ENCODE data around the gene SLC2A11. TPM values are rescaled to one million over a fixed set of nuclear protein-coding genes. Genes with fewer than 3 reads are reported as not detected.
A peak's percentile ranks its signal among the peaks of the same experiment; 100 is the strongest.
"Not testable (repeated sequence)": the region's sequence is repeated elsewhere in the genome, so short reads cannot be mapped to it uniquely, and the experiment has no call there.

The SLC2A11 gene
- total RNA-seq, 5 donors from 2014 or later (not counting 1 experiment from before 2014, with no cell fraction given): 16.2 to 24.2 (median 18.6) TPM

DNA sequence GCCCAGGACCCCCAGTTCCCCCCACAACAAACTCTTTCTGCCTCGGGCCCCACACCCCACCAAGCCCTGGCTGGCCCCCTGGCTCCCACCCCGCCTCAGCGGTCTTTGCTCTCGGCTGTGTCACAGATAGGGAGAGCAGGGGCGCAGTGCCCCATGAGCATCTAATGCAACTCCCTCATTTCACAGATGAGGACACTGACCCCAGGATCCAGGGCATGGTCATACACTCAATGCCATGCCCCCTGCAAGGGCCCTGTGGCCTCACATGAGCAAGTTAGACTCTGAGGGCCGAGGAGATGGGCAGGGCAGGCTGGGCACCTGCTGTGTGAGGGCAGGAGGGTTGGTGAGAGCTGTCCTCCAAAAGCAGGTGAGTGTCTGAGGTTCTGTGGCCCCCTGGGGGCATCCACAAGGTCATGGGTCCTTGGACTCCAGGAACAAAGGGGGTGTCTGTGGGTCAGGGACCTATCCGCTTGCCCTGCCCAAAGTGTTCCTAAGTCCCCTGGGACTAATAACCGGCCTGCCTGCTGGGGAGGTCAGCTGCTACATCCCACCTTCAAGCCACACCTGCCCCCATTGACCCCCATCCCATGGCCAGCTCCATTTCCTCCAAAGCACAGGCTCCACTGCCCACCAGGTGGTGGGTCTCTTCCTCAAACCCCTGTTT is 39.0 kb downstream of the SLC2A11 start:
- ChIA-PET CTCF (interaction anchor here in 1 of 2 donors (0.6 kb wide), 1 partner anchor 38 kb away, joined by 5 read pairs; no protein-coding TSS in a partner anchor), POLR2A (no interaction called here)

DNA sequence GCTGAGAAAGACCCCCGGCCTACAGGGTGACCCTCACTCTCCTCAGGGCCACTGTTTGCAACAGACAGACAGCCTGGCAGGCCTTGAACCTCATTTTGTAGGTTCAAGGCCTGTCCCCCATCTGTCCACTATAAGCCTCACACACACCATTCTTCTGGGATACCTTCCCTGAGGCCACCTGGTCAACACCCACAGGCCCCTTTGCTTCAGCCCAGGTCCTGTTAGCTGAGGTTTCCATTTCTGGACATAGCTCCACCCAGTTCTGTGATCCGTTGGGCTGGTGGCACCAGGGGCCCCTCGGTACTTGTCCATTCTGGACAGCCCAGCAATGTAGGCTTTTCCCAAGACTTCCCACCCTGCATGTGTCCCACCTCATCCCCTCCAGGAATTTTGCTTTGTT is 39.6 kb downstream of the SLC2A11 start:
- Histone ChIP-seq H3K27ac (ENCODE audit: low read length) (no peak overlapping the region), H3K36me3 (ENCODE audit: control insufficient read depth in 2 of 2, extremely low read depth in 1 of 2, insufficient read depth in 1 of 2, low read length in 1 of 2) (peaks cover 3 to 30% of the 10 kb centered on the region in 2 donors), H3K4me1 (ENCODE audit: control insufficient read depth in 1 of 2, extremely low read depth in 1 of 2, insufficient read depth in 2 of 2, low read length in 2 of 2) (peaks cover 4 to 32% of the 10 kb centered on the region in 2 experiments), H3K27me3 (replicated peaks in 1 of 2; ENCODE audit: control insufficient read depth in 2 of 2, extremely low read depth in 1 of 2, insufficient read depth in 2 of 2, low read length in 1 of 2) (no peaks in the 10 kb centered on the region), H3K9me3 (no peaks in the 10 kb centered on the region), H3K4me3 (ENCODE audit: control insufficient read depth in 1 of 2, extremely low read depth in 1 of 2, low read length in 1 of 2) (no peak overlapping the region)
- no peak for DNase-seq
- ChIA-PET CTCF (no interaction called here), POLR2A (no interaction called here)
- Mint-ChIP-seq H3K4me1 (peaks cover 20 to 33% (median 25%) of the 10 kb centered on the region in 3 donors), H3K4me3 (peak overlapping the region; percentile 49 to 91 (median 51)), H3K36me3 (peaks cover 15% of the 10 kb centered on the region), H3K9me3 (peaks cover 3 to 4% (median 3%) of the 10 kb centered on the region in 3 donors), H3K27ac (no peak overlapping the region), H3K27me3 (no peaks in the 10 kb centered on the region)
- ATAC-seq (replicated peaks in 1 of 4): no peak
- WGBS (ENCODE audit: insufficient coverage): 100% methylated on average over 2 of the region's 3 CpGs

More for the DNA sequence above, 39.0 kb downstream of the SLC2A11 start:
- Mint-ChIP-seq H3K4me1 (peaks cover 20 to 33% (median 25%) of the 10 kb centered on the region in 3 donors), H3K36me3 (peaks cover 15% of the 10 kb centered on the region), H3K9me3 (peaks cover 3 to 4% (median 3%) of the 10 kb centered on the region in 3 donors), H3K27me3 (no peaks in the 10 kb centered on the region), H3K4me3 (peak overlapping the region; percentile 49 to 91 (median 51)), H3K27ac (peak overlapping the region in 1 of 2 donors; percentile 28)
- no peak for DNase-seq
- Histone ChIP-seq H3K4me3 (ENCODE audit: control insufficient read depth in 1 of 2, extremely low read depth in 1 of 2, low read length in 1 of 2) (no peak overlapping the region), H3K27ac (ENCODE audit: low read length) (no peak overlapping the region), H3K27me3 (replicated peaks in 1 of 2; ENCODE audit: control insufficient read depth in 2 of 2, extremely low read depth in 1 of 2, insufficient read depth in 2 of 2, low read length in 1 of 2) (no peaks in the 10 kb centered on the region), H3K36me3 (ENCODE audit: control insufficient read depth in 2 of 2, extremely low read depth in 1 of 2, insufficient read depth in 1 of 2, low read length in 1 of 2) (peaks cover 3 to 30% of the 10 kb centered on the region in 2 donors), H3K4me1 (ENCODE audit: control insufficient read depth in 1 of 2, extremely low read depth in 1 of 2, insufficient read depth in 2 of 2, low read length in 2 of 2) (peaks cover 4 to 32% of the 10 kb centered on the region in 2 experiments), H3K9me3 (no peaks in the 10 kb centered on the region)
- 85% methylated on average over 8 of the region's 8 CpGs for WGBS (ENCODE audit: insufficient coverage)
- ATAC-seq (replicated peaks in 1 of 4): no peak

DNA sequence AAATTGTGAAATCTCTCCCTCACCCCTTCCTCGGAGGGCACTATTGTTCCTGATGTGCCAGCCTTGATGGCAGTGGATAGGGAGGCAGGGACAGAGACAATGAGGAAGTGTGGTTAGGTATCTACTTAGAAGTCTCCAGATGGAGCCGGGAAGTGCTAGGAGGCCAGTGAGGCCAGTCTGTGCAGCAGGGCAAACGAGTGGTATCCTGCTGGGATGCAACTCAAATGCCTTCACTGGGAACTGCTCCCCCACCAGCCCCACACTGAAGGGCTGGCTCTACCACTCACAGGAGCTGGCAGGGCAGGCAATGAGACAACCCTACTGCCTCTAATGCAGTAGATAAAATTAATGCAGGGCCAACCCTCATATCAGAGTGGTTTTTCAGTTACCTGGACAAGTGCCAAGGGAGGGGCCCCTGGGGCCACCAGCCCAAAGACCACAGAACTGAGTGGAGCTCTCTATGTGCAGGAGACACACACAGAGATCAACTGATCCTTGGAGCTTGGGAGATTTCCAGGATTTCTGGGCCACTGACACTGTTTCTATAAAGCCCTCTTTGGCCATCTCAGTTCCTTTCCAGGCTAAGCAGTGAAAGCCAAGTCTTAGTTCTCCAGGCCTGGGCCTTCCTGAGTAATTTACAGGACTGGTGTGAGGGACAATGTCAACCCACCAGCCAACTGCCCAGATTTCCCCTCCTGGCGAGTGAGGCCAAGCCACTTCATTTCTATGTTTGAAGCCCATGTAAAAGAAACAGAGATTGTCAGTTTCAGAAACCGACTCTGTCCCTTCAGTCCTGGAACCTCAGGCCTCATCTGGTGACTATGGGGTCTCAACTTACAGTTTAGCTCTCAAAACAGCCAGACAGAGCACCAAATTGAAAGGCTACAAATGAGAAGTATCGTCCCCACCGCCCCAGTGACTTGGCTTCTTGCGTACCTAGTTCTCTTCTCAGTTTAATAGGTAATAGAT is 40.6 kb downstream of the SLC2A11 start:
- peaks cover 15% of the 10 kb centered on the region for H3K36me3 Mint-ChIP-seq
- Histone ChIP-seq H3K4me3 (ENCODE audit: control insufficient read depth in 1 of 2, extremely low read depth in 1 of 2, low read length in 1 of 2) (no peak overlapping the region), H3K9me3 (no peaks in the 10 kb centered on the region), H3K4me1 (ENCODE audit: control insufficient read depth in 1 of 2, extremely low read depth in 1 of 2, insufficient read depth in 2 of 2, low read length in 2 of 2) (peaks cover 4 to 29% of the 10 kb centered on the region in 2 experiments), H3K27ac (ENCODE audit: low read length) (no peak overlapping the region), H3K36me3 (ENCODE audit: control insufficient read depth in 2 of 2, extremely low read depth in 1 of 2, insufficient read depth in 1 of 2, low read length in 1 of 2) (peaks cover 3 to 30% of the 10 kb centered on the region in 2 donors), H3K27me3 (replicated peaks in 1 of 2; ENCODE audit: control insufficient read depth in 2 of 2, extremely low read depth in 1 of 2, insufficient read depth in 2 of 2, low read length in 1 of 2) (peaks cover 0 to 4% of the 10 kb centered on the region in 2 experiments)
- POLR2A ChIA-PET: no interaction called here
- peaks cover 12 to 27% (median 21%) of the 10 kb centered on the region in 3 donors for H3K4me1 Mint-ChIP-seq
- peaks cover 3 to 4% (median 3%) of the 10 kb centered on the region in 3 donors for H3K9me3 Mint-ChIP-seq
- ATAC-seq (replicated peaks in 1 of 4) (no peak), DNase-seq (no peak)
- CTCF ChIA-PET: no interaction called here
- WGBS (ENCODE audit: insufficient coverage): 74% methylated on average over 3 of the region's 8 CpGs
- H3K27me3 Mint-ChIP-seq: no peaks in the 10 kb centered on the region
- peak overlapping the region in 1 of 2 donors; percentile 13 for H3K27ac Mint-ChIP-seq
- no peak overlapping the region for H3K4me3 Mint-ChIP-seq

DNA sequence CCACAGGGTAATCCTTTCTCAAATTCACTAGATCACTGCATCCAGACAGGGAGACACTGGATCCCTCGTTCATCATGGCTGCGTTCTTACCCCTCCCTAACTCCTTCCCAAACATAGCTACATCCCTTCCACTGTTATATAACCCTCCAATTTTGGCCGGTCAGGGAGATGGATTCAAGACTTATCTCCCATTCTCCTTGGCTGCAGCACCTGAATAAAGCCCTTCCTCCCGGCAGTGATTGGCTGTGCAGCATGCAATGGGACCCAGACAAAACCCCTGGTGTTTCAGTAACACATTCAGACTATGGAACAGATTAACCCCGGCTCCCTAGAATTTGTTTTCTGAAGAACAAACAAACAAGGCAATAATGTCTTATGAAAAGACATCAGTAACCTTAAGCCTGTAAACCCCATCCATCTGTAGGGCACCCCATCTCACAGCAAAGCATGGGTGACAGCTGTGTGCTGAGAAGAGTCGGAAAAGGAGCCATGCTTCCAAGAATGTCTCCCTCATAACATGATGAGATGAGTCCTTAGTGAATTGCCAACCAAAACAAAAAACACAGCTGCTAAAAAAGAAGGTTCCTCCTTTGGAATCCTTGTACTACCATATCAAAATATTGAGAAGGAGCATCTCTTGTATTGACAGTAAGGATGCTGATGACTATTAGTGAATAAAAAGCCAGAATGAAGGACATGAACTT is 41.5 kb downstream of the SLC2A11 start:
- peaks cover 15% of the 10 kb centered on the region for H3K36me3 Mint-ChIP-seq
- H3K36me3 ChIP-seq (ENCODE audit: control insufficient read depth in 2 of 2, extremely low read depth in 1 of 2, insufficient read depth in 1 of 2, low read length in 1 of 2): peaks cover 3 to 30% of the 10 kb centered on the region in 2 donors
- no peak for ATAC-seq (replicated peaks in 1 of 4)
- no peak for DNase-seq
- H3K4me1 ChIP-seq (ENCODE audit: control insufficient read depth in 1 of 2, extremely low read depth in 1 of 2, insufficient read depth in 2 of 2, low read length in 2 of 2): peaks cover 0 to 21% of the 10 kb centered on the region in 2 experiments
- H3K27me3 ChIP-seq (replicated peaks in 1 of 2; ENCODE audit: control insufficient read depth in 2 of 2, extremely low read depth in 1 of 2, insufficient read depth in 2 of 2, low read length in 1 of 2): peaks cover 0 to 8% of the 10 kb centered on the region in 2 experiments
- ChIA-PET CTCF (no interaction called here), POLR2A (no interaction called here)
- no peak overlapping the region for H3K4me3 Mint-ChIP-seq
- peaks cover 3 to 4% (median 3%) of the 10 kb centered on the region in 3 donors for H3K9me3 Mint-ChIP-seq
- H3K9me3 ChIP-seq: no peaks in the 10 kb centered on the region
- peak overlapping the region in 1 of 2 donors; percentile 13 for H3K27ac Mint-ChIP-seq
- H3K27ac ChIP-seq (ENCODE audit: low read length): no peak overlapping the region
- 95% methylated on average over 4 of the region's 6 CpGs for WGBS (ENCODE audit: insufficient coverage)
- H3K27me3 Mint-ChIP-seq: peaks cover 0 to 2% of the 10 kb centered on the region in 2 donors
- H3K4me1 Mint-ChIP-seq: peaks cover 3 to 20% (median 15%) of the 10 kb centered on the region in 3 donors
- no peak overlapping the region for H3K4me3 ChIP-seq (ENCODE audit: control insufficient read depth in 1 of 2, extremely low read depth in 1 of 2, low read length in 1 of 2)

GRCh38 chr22:23900227-23900626 is 42.6 kb downstream of the SLC2A11 start:
- CTCF ChIA-PET; H3K27ac Mint-ChIP-seq; H3K4me3 ChIP-seq (ENCODE audit: control insufficient read depth in 1 of 2, extremely low read depth in 1 of 2, low read length in 1 of 2); POLR2A ChIA-PET; H3K27ac ChIP-seq (ENCODE audit: low read length); H3K9me3 Mint-ChIP-seq; H3K27me3 Mint-ChIP-seq; H3K4me3 Mint-ChIP-seq; H3K9me3 ChIP-seq; DNase-seq; ATAC-seq (replicated peaks in 1 of 4): not testable (repeated sequence)
- 100% methylated on average over 3 of the region's 4 CpGs for WGBS (ENCODE audit: insufficient coverage)
- H3K27me3 ChIP-seq (replicated peaks in 1 of 2; ENCODE audit: control insufficient read depth in 2 of 2, extremely low read depth in 1 of 2, insufficient read depth in 2 of 2, low read length in 1 of 2): peaks cover 0 to 18% of the 10 kb centered on the region in 2 experiments
- H3K36me3 ChIP-seq (ENCODE audit: control insufficient read depth in 2 of 2, extremely low read depth in 1 of 2, insufficient read depth in 1 of 2, low read length in 1 of 2): peaks cover 3 to 30% of the 10 kb centered on the region in 2 donors
- H3K4me1 Mint-ChIP-seq: peaks cover 0 to 17% (median 15%) of the 10 kb centered on the region in 3 donors
- H3K4me1 ChIP-seq (ENCODE audit: control insufficient read depth in 1 of 2, extremely low read depth in 1 of 2, insufficient read depth in 2 of 2, low read length in 2 of 2): peaks cover 0 to 18% of the 10 kb centered on the region in 2 experiments
- H3K36me3 Mint-ChIP-seq: peaks cover 15% of the 10 kb centered on the region
